Measurements from ENCODE around the gene AKR1A1. TPM values are rescaled to one million over a fixed set of nuclear protein-coding genes. Genes with fewer than 3 reads are reported as not detected.

AKR1A1 gene
- polyA plus RNA-seq, 3 donors = 219 to 245 (median 219) TPM

DNA sequence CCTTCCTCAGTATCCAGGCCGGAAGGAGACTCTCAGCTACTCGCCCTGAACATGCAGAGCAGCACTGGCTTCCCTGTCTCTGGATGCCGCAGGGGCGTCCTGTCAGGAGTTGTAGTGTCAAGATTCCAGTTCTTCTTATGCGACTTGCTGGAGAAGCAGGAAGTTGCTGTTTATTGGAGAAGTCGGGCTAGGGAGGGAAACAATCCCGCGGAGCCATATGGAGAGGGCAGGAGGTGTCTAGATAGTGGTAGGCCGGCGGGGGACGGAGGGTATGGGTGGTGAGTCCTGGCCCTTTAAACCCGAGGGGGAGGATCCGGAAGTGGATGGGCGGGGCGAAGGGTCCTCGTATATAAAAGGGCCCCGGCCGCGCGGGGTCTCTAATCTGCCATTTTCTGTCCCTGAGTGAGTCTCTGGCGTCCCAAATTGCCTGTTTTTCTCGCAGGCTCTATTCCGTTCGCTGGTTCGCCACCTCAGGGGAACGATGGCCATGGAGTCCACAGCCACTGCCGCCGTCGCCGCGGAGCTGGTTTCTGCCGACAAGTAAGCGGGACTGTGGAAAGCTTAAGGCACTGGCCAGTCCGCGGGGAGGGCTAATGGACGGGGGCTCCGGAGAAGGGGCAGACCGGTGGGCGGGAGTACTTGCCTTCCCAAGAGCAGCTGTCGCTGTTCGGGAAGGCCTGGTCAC is 33.2 kb downstream of the AKR1A1 start, which contains the start of gene NASP:
NASP (plus strand) TSS at position 376 of the 685 bp plus-strand sequence; CDS start at position 482, 106 bp downstream.
- Mint-ChIP-seq H3K36me3 (peaks cover 0 to 3% of the 10 kb centered on the region in 2 donors), H3K4me1 (peaks cover 39% of the 10 kb centered on the region), H3K4me3 (peak within 1 kb of the TSS; percentile 98 to 99), H3K27ac (peak within 1 kb of the TSS; percentile 94 to 98 (median 97)), H3K9me3 (peaks cover 0 to 7% (median 0%) of the 10 kb centered on the region in 7 donors), H3K27me3 (ENCODE audit: low read depth in 3 of 3) (peaks cover 0 to 2% (median 0%) of the 10 kb centered on the region in 3 donors)
- Histone ChIP-seq H3K4me1 (ENCODE audit: control insufficient read depth in 1 of 2, insufficient read depth in 2 of 2, low read length in 2 of 2) (peaks cover 40 to 42% of the 10 kb centered on the region in 2 donors), H4K20me1 (ENCODE audit: insufficient read depth, low read length) (peaks cover 29% of the 10 kb centered on the region), H3K36me3 (replicated peaks in 1 of 2; ENCODE audit: control insufficient read depth in 1 of 2, insufficient read depth in 2 of 2, low read length in 2 of 2) (no peaks in the 10 kb centered on the region), H3K9ac (ENCODE audit: insufficient read depth, low read length, poor library complexity, severe bottlenecking) (peak within 1 kb of the TSS; percentile 83), H3K27me3 (ENCODE audit: control insufficient read depth in 2 of 2, insufficient read depth in 2 of 2, low read length in 2 of 2) (no peaks in the 10 kb centered on the region), H2AFZ (ENCODE audit: insufficient read depth, low read depth, low read length, poor library complexity, severe bottlenecking) (peak within 1 kb of the TSS; percentile 97), H3K9me3 (replicated peaks in 1 of 2; ENCODE audit: control insufficient read depth in 1 of 2, insufficient read depth in 1 of 2, low read length in 2 of 2) (no peaks in the 10 kb centered on the region), H3K27ac (ENCODE audit: low read depth in 1 of 2, low read length in 2 of 2) (peak within 1 kb of the TSS; percentile 83 to 84), H3K4me3 (replicated peaks in 1 of 3; ENCODE audit: low read depth in 2 of 3, low read length in 3 of 3) (peak within 1 kb of the TSS; percentile 74 to 99 (median 97)), H3K4me2 (replicated peaks; ENCODE audit: extremely low read depth, low read length, poor library complexity, severe bottlenecking) (peak within 1 kb of the TSS; percentile 94), H3K79me2 (ENCODE audit: insufficient read depth, low read length) (peaks cover 50% of the 10 kb centered on the region)
- 0% methylated on average over 40 of the region's 41 CpGs for WGBS (ENCODE audit: insufficient coverage)
- DNase-seq = peak; percentile 72 to 77 (median 75)
- intact Hi-C loops (cut with micrococcal nuclease) = loop anchor here (5.0 to 10.0 kb wide), 3 partner anchors 101 to 569 kb away; partner anchors contain the start of genes GPBP1L1 (in 2 of the 2), TMEM69 (in 2 of the 2), HECTD3 (in 1 of the 2) and UROD (in 1 of the 2)
- TF ChIP-seq, protein P1, sequence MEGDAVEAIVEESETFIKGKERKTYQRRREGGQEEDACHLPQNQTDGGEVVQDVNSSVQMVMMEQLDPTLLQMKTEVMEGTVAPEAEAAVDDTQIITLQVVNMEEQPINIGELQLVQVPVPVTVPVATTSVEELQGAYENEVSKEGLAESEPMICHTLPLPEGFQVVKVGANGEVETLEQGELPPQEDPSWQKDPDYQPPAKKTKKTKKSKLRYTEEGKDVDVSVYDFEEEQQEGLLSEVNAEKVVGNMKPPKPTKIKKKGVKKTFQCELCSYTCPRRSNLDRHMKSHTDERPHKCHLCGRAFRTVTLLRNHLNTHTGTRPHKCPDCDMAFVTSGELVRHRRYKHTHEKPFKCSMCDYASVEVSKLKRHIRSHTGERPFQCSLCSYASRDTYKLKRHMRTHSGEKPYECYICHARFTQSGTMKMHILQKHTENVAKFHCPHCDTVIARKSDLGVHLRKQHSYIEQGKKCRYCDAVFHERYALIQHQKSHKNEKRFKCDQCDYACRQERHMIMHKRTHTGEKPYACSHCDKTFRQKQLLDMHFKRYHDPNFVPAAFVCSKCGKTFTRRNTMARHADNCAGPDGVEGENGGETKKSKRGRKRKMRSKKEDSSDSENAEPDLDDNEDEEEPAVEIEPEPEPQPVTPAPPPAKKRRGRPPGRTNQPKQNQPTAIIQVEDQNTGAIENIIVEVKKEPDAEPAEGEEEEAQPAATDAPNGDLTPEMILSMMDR (IDR thresholded peaks at IDR 0.05) = no peak

DNA sequence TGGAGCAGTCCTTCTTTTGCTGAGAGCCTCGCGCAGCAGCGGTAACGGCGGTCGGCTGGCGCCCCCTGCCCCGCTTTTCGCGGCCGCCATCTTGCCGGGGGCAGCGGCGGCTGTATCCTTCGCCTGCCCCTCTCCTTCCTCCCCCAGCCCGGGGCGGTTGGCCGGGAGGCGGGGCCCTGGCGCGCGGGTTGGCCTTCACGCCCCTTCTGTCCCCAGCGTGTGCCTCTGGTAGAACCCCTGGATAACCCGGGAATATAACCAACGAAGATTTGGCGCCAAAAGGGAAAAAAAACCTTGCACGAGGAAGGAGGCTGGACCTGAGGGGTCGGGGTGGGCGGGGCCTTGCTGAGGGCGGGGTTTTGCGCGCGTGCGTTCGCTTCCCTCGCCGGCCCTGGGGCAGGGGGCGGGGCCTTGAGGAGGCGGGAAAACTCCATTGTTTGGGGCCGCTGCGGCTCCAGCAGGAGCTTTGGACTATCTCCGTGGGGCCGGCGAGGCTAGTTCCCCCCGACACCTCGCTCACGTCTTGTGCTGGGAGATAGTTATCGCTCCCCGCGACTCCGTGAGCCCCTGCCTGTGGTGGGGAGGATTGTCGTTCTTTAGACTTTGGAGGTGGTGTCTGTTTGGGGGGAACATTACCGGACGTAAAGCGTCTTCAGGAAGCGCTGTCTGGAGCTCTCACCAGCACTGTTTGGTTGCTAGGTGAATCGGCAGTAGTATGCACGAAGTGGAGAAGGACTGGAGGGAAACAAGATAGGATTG is 33.9 kb downstream of the AKR1A1 start:
- Mint-ChIP-seq H3K4me1 (peaks cover 39% of the 10 kb centered on the region), H3K4me3 (peak overlapping the region; percentile 98 to 99), H3K27ac (peak overlapping the region; percentile 94 to 98 (median 97)), H3K27me3 (ENCODE audit: low read depth in 3 of 3) (peaks cover 0 to 2% (median 0%) of the 10 kb centered on the region in 3 donors), H3K36me3 (peaks cover 0 to 3% of the 10 kb centered on the region in 2 donors), H3K9me3 (peaks cover 0 to under 1% (median 0%) of the 10 kb centered on the region in 7 donors)
- Histone ChIP-seq H2AFZ (ENCODE audit: insufficient read depth, low read depth, low read length, poor library complexity, severe bottlenecking) (peak overlapping the region; percentile 97), H3K4me3 (replicated peaks in 1 of 3; ENCODE audit: low read depth in 2 of 3, low read length in 3 of 3) (peak overlapping the region; percentile 74 to 99 (median 97)), H4K20me1 (ENCODE audit: insufficient read depth, low read length) (peaks cover 29% of the 10 kb centered on the region), H3K4me1 (ENCODE audit: control insufficient read depth in 1 of 2, insufficient read depth in 2 of 2, low read length in 2 of 2) (peaks cover 40 to 42% of the 10 kb centered on the region in 2 donors), H3K9me3 (replicated peaks in 1 of 2; ENCODE audit: control insufficient read depth in 1 of 2, insufficient read depth in 1 of 2, low read length in 2 of 2) (no peaks in the 10 kb centered on the region), H3K4me2 (replicated peaks; ENCODE audit: extremely low read depth, low read length, poor library complexity, severe bottlenecking) (peak overlapping the region; percentile 94), H3K27me3 (ENCODE audit: control insufficient read depth in 2 of 2, insufficient read depth in 2 of 2, low read length in 2 of 2) (no peaks in the 10 kb centered on the region), H3K9ac (ENCODE audit: insufficient read depth, low read length, poor library complexity, severe bottlenecking) (peak overlapping the region; percentile 83), H3K36me3 (replicated peaks in 1 of 2; ENCODE audit: control insufficient read depth in 1 of 2, insufficient read depth in 2 of 2, low read length in 2 of 2) (no peaks in the 10 kb centered on the region), H3K79me2 (ENCODE audit: insufficient read depth, low read length) (peaks cover 57% of the 10 kb centered on the region), H3K27ac (ENCODE audit: low read depth in 1 of 2, low read length in 2 of 2) (peak overlapping the region; percentile 83 to 84)
- peak; percentile 69 to 82 (median 78) for DNase-seq
- intact Hi-C loops (cut with micrococcal nuclease) = loop anchor here (5.0 to 10.0 kb wide), 3 partner anchors 100 to 570 kb away; partner anchors contain the start of genes GPBP1L1 (in 2 of the 2), TMEM69 (in 2 of the 2), HECTD3 (in 1 of the 2) and UROD (in 1 of the 2)
- WGBS (ENCODE audit: insufficient coverage) = under 1% methylated on average over 57 of the region's 59 CpGs
- TF ChIP-seq, protein P1 (IDR thresholded peaks at IDR 0.05) = no peak
